VCaP (cell line): ENCODE data around the gene IGLON5.

Experiments used
- H3K27ac ChIP-seq: fragments of 450-650 bp; 2 replicates; pipeline ENCODE4 v1.5.1; 2017
- TF ChIP-seq, protein P1 (sequence below): fragments of 450-650 bp; conservative IDR thresholded peaks from 2 replicates; pipeline ENCODE4 v1.5.1; 2017; ENCODE audit warnings: mild to moderate bottlenecking, moderate library complexity

The IGLON5 gene

DNA sequence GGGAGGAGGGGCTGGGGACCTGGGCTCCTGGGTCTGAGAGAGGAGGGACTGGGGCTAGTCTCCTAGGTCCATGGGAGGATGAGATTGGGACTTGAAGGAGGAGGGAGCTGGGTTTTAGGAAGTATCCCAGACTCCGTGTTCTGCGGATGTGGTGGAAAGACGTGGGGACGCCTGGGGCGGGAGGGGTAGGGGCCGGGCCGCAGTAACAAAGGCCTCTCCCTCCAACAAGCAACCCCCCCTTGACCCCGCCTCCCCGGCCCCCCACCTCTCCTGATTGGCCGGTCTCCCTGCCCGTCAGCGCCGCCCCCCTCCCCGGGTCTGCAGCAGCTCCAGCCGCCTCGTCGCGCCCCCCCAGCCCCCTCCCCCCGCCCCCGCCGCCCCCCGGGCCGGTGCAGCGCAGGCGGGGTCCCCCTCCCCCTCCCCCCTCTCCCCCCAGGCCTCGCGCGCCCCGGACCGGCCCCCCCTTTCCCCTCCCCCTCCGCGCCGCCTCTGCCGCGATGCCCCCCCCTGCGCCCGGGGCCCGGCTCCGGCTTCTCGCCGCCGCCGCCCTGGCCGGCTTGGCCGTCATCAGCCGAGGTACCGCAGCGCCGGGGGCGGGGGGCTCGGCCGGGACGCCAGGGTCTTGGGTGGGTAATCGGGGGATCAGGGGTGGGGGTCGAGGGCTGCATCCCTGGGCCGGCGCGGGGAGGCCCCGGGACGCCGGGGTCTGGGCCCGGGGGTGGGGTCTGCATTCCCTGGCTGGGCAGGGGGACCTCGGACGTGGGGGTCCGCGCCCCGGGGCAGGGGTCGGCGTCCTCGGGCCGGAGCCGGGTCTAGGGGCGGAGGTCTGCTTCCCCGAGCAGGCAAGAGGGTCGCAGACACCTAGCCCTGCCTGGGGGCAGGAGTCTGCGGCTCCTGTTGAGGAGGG, at the start of gene IGLON5:
IGLON5 (plus strand) TSS at position 294 of the 907 bp plus-strand sequence; CDS start at position 498, 204 bp downstream.
- TF ChIP-seq, protein P1, sequence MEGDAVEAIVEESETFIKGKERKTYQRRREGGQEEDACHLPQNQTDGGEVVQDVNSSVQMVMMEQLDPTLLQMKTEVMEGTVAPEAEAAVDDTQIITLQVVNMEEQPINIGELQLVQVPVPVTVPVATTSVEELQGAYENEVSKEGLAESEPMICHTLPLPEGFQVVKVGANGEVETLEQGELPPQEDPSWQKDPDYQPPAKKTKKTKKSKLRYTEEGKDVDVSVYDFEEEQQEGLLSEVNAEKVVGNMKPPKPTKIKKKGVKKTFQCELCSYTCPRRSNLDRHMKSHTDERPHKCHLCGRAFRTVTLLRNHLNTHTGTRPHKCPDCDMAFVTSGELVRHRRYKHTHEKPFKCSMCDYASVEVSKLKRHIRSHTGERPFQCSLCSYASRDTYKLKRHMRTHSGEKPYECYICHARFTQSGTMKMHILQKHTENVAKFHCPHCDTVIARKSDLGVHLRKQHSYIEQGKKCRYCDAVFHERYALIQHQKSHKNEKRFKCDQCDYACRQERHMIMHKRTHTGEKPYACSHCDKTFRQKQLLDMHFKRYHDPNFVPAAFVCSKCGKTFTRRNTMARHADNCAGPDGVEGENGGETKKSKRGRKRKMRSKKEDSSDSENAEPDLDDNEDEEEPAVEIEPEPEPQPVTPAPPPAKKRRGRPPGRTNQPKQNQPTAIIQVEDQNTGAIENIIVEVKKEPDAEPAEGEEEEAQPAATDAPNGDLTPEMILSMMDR: no peak
- no peak within 1 kb of the TSS for H3K27ac ChIP-seq

DNA sequence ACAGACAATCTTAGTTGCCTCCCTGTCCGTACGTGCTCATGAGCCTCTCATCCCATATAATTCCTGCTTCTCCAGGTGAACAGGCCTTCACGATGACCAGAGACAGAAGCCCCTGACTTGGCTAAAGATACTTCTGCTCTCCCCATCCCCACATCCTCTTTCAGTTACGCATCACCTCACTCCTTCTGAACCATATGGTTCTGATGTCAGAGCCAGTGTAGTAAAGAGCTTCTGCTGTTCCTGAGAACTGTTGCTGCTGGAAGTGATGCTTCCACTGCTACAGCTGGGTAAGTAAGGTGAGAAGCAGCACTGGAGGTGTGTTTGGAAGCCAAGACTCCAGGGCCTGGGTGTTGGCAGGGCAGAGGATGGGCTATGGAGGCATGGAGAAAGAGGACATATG, 47.6 kb upstream of the IGLON5 start:
- H3K27ac ChIP-seq: no peak overlapping the region
- TF ChIP-seq, protein P1: no peak

DNA sequence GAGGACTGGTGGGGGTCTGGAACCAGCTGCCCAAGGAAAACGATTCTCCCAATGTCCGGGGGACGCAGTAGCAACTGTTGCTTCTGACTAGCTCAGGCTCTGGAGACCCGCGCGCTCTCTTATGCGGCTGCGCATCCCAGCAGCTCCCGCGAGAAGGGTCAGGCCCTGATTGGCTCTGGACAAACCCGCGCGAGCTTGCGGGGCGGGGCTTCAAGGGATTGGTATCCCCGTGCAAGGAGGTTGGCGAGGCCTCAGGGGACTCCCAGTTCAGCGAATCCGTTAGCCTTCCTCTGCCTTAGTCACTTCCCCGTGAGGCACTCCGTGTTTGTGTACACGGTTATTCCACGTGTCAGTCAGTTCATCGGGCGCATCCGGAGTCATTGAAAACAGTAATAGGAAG, 40.4 kb upstream of the IGLON5 start:
- H3K27ac ChIP-seq: no peak overlapping the region
- TF ChIP-seq, protein P1: no peak

DNA sequence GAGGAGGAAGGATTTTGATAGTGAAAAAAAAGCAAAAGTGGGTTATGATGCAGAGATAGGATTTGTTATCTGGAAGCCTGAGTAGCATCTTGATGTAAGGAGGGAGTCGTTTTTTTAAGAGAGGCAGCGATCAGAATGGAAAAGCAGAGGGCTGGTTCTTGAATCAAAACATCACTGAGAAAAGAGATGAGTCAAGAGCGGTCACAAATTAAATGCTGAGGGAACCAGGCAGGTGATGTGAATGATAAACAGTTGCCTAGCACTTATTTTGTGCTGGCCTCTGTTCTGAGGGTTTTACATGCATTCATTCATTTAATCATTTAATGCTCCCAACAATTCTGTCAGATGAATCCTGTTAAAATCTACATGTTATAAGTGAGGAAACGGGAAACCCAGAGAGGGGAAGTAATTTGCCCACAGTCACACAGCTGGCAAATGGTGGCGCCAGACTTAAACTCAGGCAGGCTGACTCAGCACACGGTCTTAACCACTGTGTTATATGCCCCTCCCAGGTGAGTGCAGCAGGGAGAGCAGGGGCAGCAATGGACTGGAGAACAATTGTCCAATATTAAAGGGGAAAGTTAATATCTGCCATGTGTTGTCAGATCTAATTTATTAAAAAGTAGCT, 39.1 kb upstream of the IGLON5 start:
- no peak overlapping the region for H3K27ac ChIP-seq
- TF ChIP-seq, protein P1: no peak

DNA sequence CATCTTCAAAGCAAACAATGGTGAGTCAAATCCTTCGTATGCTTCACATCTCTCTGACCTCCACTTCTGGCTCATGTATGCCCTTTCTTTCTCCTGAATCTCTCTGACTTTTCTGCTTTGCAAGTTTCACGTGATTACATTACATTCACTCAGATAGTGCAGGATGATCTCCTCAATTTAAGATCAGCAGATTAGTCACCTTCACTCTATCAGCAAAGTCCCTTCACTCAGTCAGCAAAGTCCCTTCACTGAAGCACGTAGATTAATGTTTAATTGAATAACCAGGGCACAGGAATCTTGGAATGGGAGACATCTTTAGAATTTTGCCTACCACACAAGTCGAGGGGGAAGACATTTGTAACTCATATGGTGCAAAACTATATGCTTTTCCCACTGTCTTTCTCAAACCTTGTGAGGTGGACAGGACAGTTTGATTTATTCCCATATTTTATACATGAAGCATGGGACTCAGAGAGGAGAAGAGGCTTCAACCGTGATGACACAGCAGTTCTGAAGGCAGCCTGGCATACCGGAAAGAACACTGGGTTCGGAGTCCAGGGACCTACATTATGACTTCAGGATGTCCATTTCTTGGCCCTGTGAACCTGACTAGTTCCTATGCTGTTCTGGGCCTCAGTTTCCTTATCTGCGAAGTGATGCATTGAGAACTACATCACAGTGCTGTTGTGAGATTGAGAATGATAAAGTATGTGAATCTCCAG, 37.2 kb upstream of the IGLON5 start:
- no peak overlapping the region for H3K27ac ChIP-seq
- TF ChIP-seq, protein P1: no peak

DNA sequence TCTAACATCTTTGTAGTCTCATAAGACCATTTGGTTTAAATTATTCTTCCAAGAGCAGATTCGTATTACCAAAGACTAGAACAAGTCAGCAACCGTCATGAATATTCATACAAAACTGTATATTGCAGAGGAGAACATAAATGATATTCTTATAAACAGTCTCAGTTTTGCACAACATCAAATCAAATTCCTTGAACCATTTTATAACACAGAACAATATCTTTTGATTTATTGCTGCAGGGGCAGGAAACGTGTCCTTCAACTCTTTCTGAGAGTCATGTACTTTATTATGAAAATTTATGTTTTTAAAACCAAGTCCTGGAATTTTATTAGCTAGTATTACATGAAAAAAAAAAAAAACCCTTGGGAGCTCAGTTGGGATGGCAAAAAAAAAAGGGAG, 34.3 kb upstream of the IGLON5 start:
- H3K27ac ChIP-seq: no peak overlapping the region
- TF ChIP-seq, protein P1: no peak

DNA sequence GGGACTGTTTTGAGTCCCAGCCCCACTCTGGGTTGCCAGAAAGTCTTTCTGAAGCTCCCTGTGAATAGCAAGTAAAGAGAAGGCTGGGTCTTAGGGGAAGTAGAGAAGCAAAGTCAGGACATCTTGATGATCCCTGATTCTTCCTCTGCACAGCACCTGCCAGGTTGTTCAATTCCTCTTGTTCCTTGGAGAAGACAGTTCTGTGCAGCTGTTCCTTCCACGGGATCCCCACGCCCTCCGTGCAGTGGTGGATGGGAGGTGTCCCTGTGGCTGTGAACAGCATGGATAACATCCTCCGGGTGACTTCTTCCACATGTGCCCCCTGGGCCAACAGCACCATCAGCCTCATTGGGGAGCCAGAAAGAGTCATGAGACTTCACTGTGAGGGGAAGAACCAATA, 29.1 kb upstream of the IGLON5 start:
- TF ChIP-seq, protein P1: no peak
- no peak overlapping the region for H3K27ac ChIP-seq
